C4-2B (cell line): ENCODE measurements around the gene CAMK1D.

Experiments used
- ZFX ChIP-seq: fragments of 450-650 bp; IDR thresholded peaks from 2 replicates; pipeline ENCODE4 v1.6.1; 2017
- TF ChIP-seq, protein P1 (sequence below): fragments of 450-650 bp; conservative IDR thresholded peaks from 2 replicates; pipeline ENCODE4 v1.5.1; 2017; ENCODE audit warnings: mild to moderate bottlenecking

- TF ChIP-seq, protein P1, sequence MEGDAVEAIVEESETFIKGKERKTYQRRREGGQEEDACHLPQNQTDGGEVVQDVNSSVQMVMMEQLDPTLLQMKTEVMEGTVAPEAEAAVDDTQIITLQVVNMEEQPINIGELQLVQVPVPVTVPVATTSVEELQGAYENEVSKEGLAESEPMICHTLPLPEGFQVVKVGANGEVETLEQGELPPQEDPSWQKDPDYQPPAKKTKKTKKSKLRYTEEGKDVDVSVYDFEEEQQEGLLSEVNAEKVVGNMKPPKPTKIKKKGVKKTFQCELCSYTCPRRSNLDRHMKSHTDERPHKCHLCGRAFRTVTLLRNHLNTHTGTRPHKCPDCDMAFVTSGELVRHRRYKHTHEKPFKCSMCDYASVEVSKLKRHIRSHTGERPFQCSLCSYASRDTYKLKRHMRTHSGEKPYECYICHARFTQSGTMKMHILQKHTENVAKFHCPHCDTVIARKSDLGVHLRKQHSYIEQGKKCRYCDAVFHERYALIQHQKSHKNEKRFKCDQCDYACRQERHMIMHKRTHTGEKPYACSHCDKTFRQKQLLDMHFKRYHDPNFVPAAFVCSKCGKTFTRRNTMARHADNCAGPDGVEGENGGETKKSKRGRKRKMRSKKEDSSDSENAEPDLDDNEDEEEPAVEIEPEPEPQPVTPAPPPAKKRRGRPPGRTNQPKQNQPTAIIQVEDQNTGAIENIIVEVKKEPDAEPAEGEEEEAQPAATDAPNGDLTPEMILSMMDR, result no peak
- no peak for TF ChIP-seq ZFX
Observed at GRCh38 chr10:12721334-12721733, 372.0 kb downstream of the CAMK1D start.
